IMR-90 (cell line): ENCODE measurements around the gene CCL28. TPM values are rescaled to one million over a fixed set of nuclear protein-coding genes. Genes with fewer than 3 reads are reported as not detected.

ENCODE experiments used
- ATAC-seq: fragments of 200-7000 bp; cut with Tn5 transposase; 2 replicates; pipeline ENCODE4 v1.9.1; 2020; ENCODE audit warnings: low read depth, mild to moderate bottlenecking, moderate library complexity
- BruUV-seq: library from RNA; stranded (reverse); fragments of 400-500 nt; replicated peaks from 2 replicates; lab custom pipeline; 2021; lab: Mats Ljungman, UMichigan
- CTCF ChIA-PET: fragments of 300-600 bp; formaldehyde crosslinking; extraction: SDS; loops from one replicate; lab custom pipeline; 2021; ENCODE audit warnings: antibody characterized with exemption; lab: Yijun Ruan, JAX
- POLR2A ChIA-PET: fragments of 300-600 bp; sonication (Branson Sonifier 250); formaldehyde crosslinking; loops from one replicate; lab custom pipeline; 2022; ENCODE audit warnings: antibody characterized with exemption; ENCODE audit not compliant: unreplicated experiment; lab: Charles Lee
- DNase-seq: peaks from one replicate; pipeline ENCODE4 v3.0.0; 2013
- H2AFZ ChIP-seq: replicated peaks from 2 replicates; pipeline ENCODE3; 2013; ENCODE audit warnings: low read length, mild to moderate bottlenecking; ENCODE audit not compliant: poor library complexity
- H2AK5ac ChIP-seq: 2 replicates; pipeline ENCODE4 v1.6.1; 2013; ENCODE audit warnings: low read depth, low read length, inconsistent platforms
- H2AK9ac ChIP-seq: replicated peaks from 2 replicates; pipeline ENCODE3; 2013; ENCODE audit warnings: mild to moderate bottlenecking, low read depth, low read length, moderate library complexity; ENCODE audit not compliant: poor library complexity
- H2BK120ac ChIP-seq: 2 replicates; pipeline ENCODE4 v1.6.1; 2013; ENCODE audit warnings: low read depth, low read length, inconsistent platforms
- H2BK15ac ChIP-seq: 3 replicates; pipeline ENCODE4 v1.6.1; 2013; ENCODE audit warnings: low read depth, low read length, inconsistent platforms
- H2BK20ac ChIP-seq: 2 replicates; pipeline ENCODE4 v1.6.1; 2013; ENCODE audit warnings: low read depth, mild to moderate bottlenecking, inconsistent platforms, low read length, moderate library complexity
- H2BK5ac ChIP-seq: 2 replicates; pipeline ENCODE4 v1.6.1; 2013; ENCODE audit warnings: mild to moderate bottlenecking, low read depth, low read length, inconsistent platforms; ENCODE audit not compliant: poor library complexity, severe bottlenecking
- H3K14ac ChIP-seq: replicated peaks from 2 replicates; pipeline ENCODE4 v1.6.1; 2013; ENCODE audit warnings: low read depth, low read length, inconsistent platforms
- H3K18ac ChIP-seq: 2 replicates; pipeline ENCODE4 v1.6.1; 2013; ENCODE audit warnings: low read depth, low read length, control low read depth
- H3K23ac ChIP-seq: 2 replicates; pipeline ENCODE4 v1.6.1; 2013; ENCODE audit warnings: low read depth, low read length, inconsistent platforms
- H3K27ac ChIP-seq: 2 replicates; pipeline ENCODE4 v1.5.1; 2013; ENCODE audit warnings: mild to moderate bottlenecking, control low read depth, low read length; ENCODE audit not compliant: insufficient read depth
- H3K27me3 ChIP-seq: 2 replicates; pipeline ENCODE4 v1.6.1; 2013; ENCODE audit warnings: low read length; ENCODE audit not compliant: control insufficient read depth, insufficient read depth
- H3K36me3 ChIP-seq: 2 replicates; pipeline ENCODE4 v1.6.1; 2013; ENCODE audit warnings: low read length, mixed read lengths; ENCODE audit not compliant: control insufficient read depth, insufficient read depth
- H3K4ac ChIP-seq: 2 replicates; pipeline ENCODE4 v1.6.1; 2013; ENCODE audit warnings: low read depth, low read length, inconsistent platforms
- H3K4me1 ChIP-seq: 2 replicates; pipeline ENCODE4 v1.6.1; 2013; ENCODE audit warnings: low read length, mixed read lengths; ENCODE audit not compliant: control insufficient read depth, insufficient read depth
- H3K4me2 ChIP-seq: 2 replicates; pipeline ENCODE4 v1.6.1; 2013; ENCODE audit warnings: low read depth, mild to moderate bottlenecking, control low read depth, low read length, moderate library complexity
- H3K4me3 ChIP-seq: 2 replicates; pipeline ENCODE4 v1.5.1; 2013; ENCODE audit warnings: low read depth, mild to moderate bottlenecking, control low read depth, low read length, moderate library complexity; ENCODE audit not compliant: insufficient read depth
- H3K56ac ChIP-seq: 2 replicates; pipeline ENCODE4 v1.6.1; 2013; ENCODE audit warnings: low read length, inconsistent platforms; ENCODE audit not compliant: insufficient read depth; ENCODE audit errors: extremely low read depth
- H3K79me1 ChIP-seq, 2 experiments: 2 replicates each; pipeline ENCODE4 v1.6.1; 2013; ENCODE audit warnings: low read length in 2 of 2, inconsistent platforms in 1 of 2, low read depth in 1 of 2
- H3K9ac ChIP-seq: 2 replicates; pipeline ENCODE4 v1.6.1; 2013; ENCODE audit warnings: low read depth, low read length, control low read depth
- H3K9me1 ChIP-seq: 2 replicates; pipeline ENCODE4 v1.6.1; 2013; ENCODE audit warnings: low read length, inconsistent platforms; ENCODE audit not compliant: insufficient read depth
- H3K9me3 ChIP-seq: 2 replicates; pipeline ENCODE4 v1.6.1; 2013; ENCODE audit warnings: low read length; ENCODE audit not compliant: control insufficient read depth, insufficient read depth
- H4K20me1 ChIP-seq: 2 replicates; pipeline ENCODE4 v1.6.1; 2013; ENCODE audit warnings: low read length, inconsistent platforms; ENCODE audit not compliant: insufficient read depth
- H4K5ac ChIP-seq: 2 replicates; pipeline ENCODE4 v1.6.1; 2013; ENCODE audit warnings: mild to moderate bottlenecking, low read depth, low read length, control low read depth
- H4K8ac ChIP-seq, 2 experiments: 2 replicates each; pipeline ENCODE4 v1.6.1; 2013; ENCODE audit warnings: low read depth in 2 of 2, low read length in 2 of 2, control low read depth in 1 of 2, inconsistent platforms in 1 of 2
- H4K91ac ChIP-seq: 2 replicates; pipeline ENCODE4 v1.6.1; 2013; ENCODE audit warnings: low read depth, low read length, inconsistent platforms; ENCODE audit not compliant: insufficient read depth
- POLR2A ChIP-seq: IDR thresholded peaks from 2 replicates; pipeline ENCODE4 v1.6.1; 2012; ENCODE audit warnings: mild to moderate bottlenecking, low read depth, low read length
- WGBS, 2 experiments: methylation state at CpG; one replicate each; pipeline versions ENCODE4 v1.1.5 to v1.1.7; 2013; ENCODE audit warnings: missing lambda C conversion rate in 2 of 2; ENCODE audit not compliant: insufficient read length in 1 of 2; ENCODE audit errors: extremely low coverage in 2 of 2; 5-methylcytosine and 5-hydroxymethylcytosine counted together
- dilution Hi-C: fragments of 300-500 bp; cut with HindIII; formaldehyde crosslinking; loops from one replicate; pipeline ENCODE4 v1.14.3; 2018; ENCODE audit warnings: low sequenced_read_pairs; ENCODE audit not compliant: unreplicated experiment
- in situ Hi-C: fragments of 300-500 bp; cut with MboI; formaldehyde crosslinking; loops from 3 replicates; pipeline ENCODE4 v1.14.3; 2019; ENCODE audit warnings: low sequenced_read_pairs, inconsistent platforms, mixed read lengths
- intact Hi-C: fragments of 100-400 bp; cut with micrococcal nuclease; formaldehyde crosslinking; loops from 2 replicates; pipeline ENCODE4 v1.10.0; 2022
- polyA plus RNA-seq, 3 experiments: library from polyadenylated mRNA; depleted of rRNA; stranded (reverse); fragments of >200 nt; gene quantifications; 2 replicates each; pipeline ENCODE4 v1.2.3, GENCODE V29; 2012; ENCODE audit warnings: low replicate concordance in 1 of 3
- total RNA-seq: library from RNA; depleted of rRNA; stranded (reverse); fragments of >200 nt; gene quantifications from 2 replicates; pipeline ENCODE4 v1.2.3, GENCODE V29; 2012

Gene CCL28
- total and polyA plus RNA-seq, 2 of the 4 experiments (the other 2 are of a cell fraction): under 0.01 to 0.02 TPM

DNA sequence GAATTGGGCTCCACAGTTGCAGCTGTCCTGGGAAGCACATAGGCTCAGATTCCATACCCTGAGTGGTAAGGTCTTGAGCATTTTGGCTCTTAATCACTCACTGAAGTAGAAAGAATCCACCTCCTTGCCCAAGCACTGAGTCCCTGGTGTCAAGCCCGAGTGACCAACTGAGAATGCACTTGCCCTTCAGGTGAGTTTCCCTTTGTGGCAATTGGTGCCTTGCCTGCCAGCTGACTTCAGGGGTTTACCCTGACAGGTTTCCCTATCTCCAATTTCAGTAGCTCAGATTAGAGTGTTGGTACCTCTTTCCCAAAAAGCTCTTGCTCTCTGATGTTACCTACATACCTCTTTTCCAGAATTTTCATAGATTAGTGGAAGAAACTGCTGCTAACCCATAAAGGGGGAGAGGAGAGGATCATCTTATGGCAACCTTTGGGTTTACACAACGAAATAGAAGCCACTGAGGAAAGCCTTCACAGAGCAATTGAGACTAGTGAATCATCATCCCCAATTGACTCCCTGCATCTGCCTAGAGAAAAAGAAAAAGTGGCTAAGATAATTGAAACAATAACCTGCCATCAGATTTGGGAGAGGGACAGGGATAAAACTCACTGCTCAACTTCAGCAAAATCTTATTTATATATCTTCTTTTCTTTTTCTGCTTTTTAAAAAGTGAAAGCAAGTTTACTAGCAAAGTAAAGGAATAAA is 48.6 kb downstream of the CCL28 start:
- H4K20me1 ChIP-seq: no peaks in the 10 kb centered on the region
- H2BK15ac ChIP-seq: no peak overlapping the region
- H3K36me3 ChIP-seq: no peaks in the 10 kb centered on the region
- no peak overlapping the region for H3K18ac ChIP-seq
- no peak overlapping the region for H3K9ac ChIP-seq
- H3K27ac ChIP-seq: no peak overlapping the region
- no peak overlapping the region for H2AK5ac ChIP-seq
- H3K23ac ChIP-seq: no peak overlapping the region
- dilution Hi-C loops: no loop called here
- H4K8ac ChIP-seq: no peak overlapping the region
- no peak overlapping the region for H3K4ac ChIP-seq
- no peaks in the 10 kb centered on the region for H3K27me3 ChIP-seq
- no peak overlapping the region for H3K4me2 ChIP-seq
- CTCF ChIA-PET: no interaction called here
- H3K14ac ChIP-seq: no peak overlapping the region
- H4K5ac ChIP-seq: no peak overlapping the region
- H3K4me3 ChIP-seq: no peak overlapping the region
- no peak overlapping the region for H2AK9ac ChIP-seq
- DNase-seq (no peak), ATAC-seq (no peak)
- BruUV-seq: no TSS peak
- no peak for TF ChIP-seq POLR2A
- no peak overlapping the region for H2BK5ac ChIP-seq
- H2BK20ac ChIP-seq: no peak overlapping the region
- no CpG with 5 or more reads among the region's 2 CpGs for WGBS, 2 experiments
- no peak overlapping the region for H2BK120ac ChIP-seq
- no peak overlapping the region for H2AFZ ChIP-seq
- no peaks in the 10 kb centered on the region for H3K79me1 ChIP-seq
- no peak overlapping the region for H3K56ac ChIP-seq
- H3K9me1 ChIP-seq: no peaks in the 10 kb centered on the region
- no peak overlapping the region for H4K91ac ChIP-seq
- no peaks in the 10 kb centered on the region for H3K4me1 ChIP-seq
- POLR2A ChIA-PET: no interaction called here
- no peaks in the 10 kb centered on the region for H3K9me3 ChIP-seq
- intact Hi-C loops: no loop called here
- in situ Hi-C loops: no loop called here
